Activated CD8-positive, alpha-beta memory T cell treated with anti-CD3 and anti-CD28 coated beads, Interleukin-2, amount 50 U/mL, for 1 hour (primary cell): Measurements from ENCODE around the gene FAM107B.
A peak's percentile ranks its signal among the peaks of the same experiment; 100 is the strongest.
"Not testable (repeated sequence)": the region's sequence is repeated elsewhere in the genome, so short reads cannot be mapped to it uniquely, and the experiment has no call there.

ENCODE experiments used
- DNase-seq: peaks from one replicate; pipeline ENCODE4 v3.0.0-alpha.2; 2020; ENCODE audit errors: extremely low read depth

Gene FAM107B

DNA sequence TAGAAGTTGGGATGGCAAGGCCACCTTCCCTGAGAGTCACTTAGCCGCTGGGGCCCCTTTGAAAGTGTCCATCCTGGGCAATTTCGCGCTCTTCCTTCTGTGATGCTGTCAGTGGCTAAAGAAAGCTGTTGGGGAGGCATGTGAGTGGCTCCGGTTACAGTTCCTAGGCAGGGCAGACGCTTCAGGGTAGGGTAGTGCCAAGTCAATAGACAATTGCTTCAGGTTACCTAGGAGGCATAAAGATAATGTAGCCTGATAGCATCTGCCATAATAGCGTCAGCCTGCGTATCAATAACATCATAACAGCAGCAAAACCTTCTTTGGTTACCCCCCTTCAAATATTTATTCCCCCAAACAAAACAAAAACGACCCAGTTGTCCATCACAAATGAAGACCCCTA is at the start of gene FAM107B:
FAM107B (minus strand) TSS at position 101 of the 400 bp plus-strand sequence. CDS start 234 bp downstream, outside the sequence.
- no peak for DNase-seq

DNA sequence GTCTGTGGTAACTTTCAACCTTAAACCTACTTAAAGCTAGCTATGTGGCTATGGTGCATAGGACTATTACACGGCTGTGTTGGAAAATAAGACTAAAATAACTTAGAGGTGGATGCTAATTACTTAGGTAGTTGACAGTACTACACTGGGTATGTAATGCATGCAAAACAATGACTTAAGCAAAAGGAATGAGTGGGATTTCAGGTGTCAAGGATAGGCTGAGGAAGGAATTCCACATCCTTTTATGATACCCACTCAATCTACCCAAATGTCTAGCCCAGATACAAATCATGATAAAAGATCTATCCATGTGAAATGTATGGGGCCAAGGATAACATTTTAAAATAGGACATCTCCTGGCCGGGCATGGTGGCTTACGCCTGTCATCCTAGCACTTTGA is 49.3 kb upstream of the FAM107B start:
- no peak for DNase-seq

- peak; percentile 11 for DNase-seq
Observed at GRCh38 chr10:14822879-14823755, 48.4 kb upstream of the FAM107B start.

DNA sequence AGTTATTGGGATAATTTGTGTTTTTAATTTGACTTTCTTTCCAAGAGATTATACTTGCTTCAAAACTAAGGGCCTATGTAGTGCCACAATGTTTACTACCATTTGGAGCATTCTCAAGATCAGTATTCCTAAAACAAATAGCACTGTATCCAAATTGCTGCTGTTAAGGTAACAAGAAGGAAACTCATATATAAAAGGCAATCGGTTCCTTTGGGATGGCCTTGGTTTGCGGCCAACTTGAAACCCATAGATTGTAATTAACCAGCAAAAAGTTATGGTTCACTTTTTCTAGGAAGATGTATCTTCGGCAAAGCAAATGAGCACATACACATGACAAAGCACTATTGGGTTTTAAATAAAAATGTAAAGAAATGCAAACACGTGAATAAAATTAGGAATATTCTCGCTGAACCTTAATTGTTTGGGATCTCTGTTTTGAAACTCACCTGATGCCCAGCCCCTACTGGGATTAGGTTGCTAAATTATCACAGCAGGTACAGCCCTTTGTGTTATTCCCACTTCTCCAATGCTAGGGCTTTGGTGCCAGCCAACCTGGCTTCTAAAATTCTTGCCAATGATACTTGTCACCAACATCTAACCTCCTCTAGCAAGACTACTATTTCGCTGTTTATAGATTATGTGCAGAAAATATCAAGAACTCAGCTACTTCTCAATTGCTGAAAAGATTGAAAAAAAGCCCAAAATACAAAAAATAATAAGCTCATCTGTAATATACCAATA is 47.1 kb upstream of the FAM107B start:
- DNase-seq = no peak

DNA sequence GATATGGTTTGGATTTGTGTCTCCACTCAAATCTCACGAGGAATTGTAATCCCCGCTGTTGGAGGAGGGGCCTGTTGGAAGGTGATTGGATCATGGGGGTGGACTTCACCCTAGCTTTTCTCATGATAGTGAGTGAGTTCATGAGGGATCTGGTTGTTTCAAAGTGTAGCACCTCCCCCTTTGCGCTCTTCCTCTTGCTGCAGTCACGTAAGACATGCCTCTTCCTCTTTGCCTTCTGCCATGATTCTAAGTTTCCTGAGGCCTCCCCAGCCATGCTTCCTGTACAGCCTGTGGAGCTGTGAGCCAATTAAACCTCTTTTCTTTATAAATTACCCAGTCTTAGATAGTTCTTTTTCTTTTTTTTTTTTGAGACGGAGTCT is 46.1 kb upstream of the FAM107B start:
- no peak for DNase-seq

DNA sequence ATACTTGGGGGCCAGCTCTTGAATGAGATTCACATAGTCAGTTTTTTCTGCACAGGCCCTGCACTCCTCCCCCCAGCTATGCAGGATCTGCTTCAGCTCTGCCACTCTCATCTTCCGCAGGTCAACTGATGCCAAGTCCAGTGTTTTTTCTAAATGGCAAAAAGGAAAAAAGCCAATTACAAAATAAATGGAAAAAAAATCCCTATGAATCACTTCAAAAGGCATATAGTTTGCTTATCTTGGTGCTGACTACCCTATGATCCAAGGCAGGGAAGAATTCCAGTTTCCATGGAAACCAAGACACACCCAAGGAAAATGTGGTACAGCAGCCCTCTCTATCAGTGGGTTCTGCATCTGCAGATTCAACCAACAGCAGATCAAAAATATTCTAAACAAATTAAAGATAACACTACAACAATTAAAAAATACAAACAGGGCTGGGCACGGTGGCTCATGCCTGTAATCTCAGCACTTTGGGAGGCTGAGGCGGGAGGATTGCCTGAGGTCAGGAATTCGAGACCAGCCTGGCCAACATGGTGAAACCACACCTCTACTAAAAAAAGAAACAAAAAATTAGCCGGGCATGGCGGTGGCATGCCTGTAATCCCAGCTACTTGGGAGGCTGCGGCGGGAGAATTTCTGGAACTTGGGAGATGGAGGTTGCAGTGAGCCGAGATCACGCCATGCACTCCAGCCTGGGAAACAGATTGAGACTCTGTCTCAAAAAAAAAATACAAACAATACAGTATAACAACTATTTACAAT is 45.5 kb upstream of the FAM107B start:
- no peak for DNase-seq

- DNase-seq = not testable (repeated sequence)
Observed at GRCh38 chr10:14816717-14817116, 42.0 kb upstream of the FAM107B start.

DNA sequence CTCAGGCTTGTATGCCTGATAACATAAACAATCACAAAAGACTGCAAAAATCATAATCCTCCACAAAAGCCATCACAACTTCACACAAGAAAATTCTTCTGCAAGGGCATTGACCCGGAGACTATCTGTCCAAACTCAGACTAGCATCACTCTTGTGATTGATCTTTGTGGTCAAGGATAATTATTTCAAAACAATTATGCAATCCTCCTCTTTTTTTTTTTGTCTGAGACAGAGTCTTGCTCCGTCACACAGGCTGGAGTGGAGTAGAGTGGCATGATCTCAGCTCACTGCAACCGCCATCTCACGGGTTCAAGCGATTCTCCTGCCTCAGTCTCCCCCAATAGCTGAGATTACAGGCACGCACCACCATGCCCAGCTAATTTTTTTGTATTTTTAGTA is 41.0 kb upstream of the FAM107B start:
- no peak for DNase-seq

DNA sequence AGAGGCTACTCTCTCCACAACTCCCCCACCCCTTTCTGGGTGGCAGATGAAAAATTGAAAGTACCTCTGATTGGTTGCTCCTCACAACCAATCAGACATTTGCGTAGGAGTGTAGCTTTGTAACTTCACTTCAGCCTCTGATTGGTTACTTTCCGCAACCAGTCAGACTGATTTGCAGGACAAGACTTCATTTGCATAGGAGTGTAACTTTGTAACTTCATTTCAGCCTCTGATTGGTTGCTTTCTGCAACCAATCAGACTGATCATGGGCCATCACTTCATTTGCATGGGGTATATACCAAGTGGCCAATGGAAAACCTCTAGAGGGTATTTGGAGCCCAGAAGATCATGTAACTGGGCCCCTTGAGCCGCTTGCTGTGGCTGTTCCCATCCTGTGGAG is 37.6 kb upstream of the FAM107B start:
- DNase-seq = no peak

GRCh38 chr10:14810969-14811953 is 36.6 kb upstream of the FAM107B start:
- no peak for DNase-seq

GRCh38 chr10:14806318-14806717 is 31.6 kb upstream of the FAM107B start:
- DNase-seq = no peak

DNA sequence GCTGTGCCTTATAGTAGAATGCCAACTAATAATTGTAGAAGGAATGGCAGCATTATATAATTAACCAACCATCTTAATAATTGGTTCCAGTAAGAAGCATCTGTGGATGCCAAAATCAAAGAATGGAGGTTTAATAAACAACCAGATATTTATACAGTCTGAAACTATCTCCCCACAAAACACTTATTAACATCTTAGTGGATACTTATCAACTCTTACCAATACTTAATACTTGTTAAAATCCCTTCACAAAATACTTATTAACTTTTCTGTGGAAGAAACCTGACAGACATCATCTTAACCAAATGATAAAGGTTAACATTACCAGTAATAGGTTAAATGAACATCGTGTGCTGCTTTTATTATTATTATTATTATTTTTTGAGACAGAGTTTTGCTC is 29.1 kb upstream of the FAM107B start:
- no peak for DNase-seq

DNA sequence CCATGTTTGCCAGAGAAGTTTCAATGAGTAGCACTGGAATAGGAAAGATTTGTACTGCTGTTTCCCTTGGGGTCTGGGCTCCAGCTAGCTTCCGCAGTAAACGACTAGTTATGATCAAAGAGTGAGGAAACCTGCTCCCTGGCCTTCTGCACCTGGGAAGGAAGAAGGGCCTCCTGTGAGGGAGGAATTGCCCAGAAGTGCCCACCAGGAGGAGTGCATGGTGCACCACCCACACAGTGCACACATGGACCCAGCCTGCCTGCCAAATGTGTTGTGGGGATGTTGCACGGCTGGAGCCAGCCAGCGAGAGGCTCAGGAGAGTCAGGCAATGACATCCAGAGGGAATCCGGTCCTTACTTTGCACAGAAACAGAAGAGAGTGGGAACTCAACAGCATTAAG is 27.0 kb upstream of the FAM107B start:
- DNase-seq = no peak

DNA sequence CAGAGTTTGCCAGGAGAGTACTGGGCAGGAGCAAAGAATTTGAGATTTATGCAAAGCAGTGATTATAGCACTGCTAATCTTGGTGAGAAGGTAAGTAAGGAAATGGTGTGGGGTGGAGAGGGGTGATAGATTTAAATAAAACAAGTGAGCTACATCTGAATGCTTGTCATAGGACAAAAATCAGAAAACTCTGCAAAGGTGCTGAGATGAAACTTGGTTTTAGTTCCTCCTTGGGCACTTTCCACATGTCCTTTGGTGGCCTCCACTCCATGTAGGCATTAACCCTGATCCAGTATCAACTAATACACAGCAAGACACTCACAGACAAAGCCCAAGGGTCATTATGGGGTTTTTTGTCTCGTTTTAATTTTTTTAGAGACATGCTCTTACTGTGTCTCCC is 25.7 kb upstream of the FAM107B start:
- no peak for DNase-seq

DNA sequence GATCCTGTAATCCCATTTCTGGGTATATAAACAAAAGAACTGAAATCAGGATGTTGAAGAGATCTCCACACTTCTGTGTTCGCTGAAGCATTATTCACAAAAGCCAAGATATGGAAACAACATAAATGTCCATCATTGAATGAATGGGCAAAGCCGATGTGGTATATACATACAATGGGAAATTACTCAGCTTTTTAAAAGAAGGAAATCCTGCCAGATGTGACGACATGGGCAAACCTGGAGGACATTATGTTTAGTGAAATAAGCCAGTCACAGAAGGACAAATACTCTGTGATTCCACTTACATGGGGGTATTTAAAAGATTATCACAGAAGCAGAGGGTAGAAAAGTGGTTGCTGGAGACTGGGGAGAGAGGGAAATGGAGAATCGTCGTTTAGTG is 23.9 kb upstream of the FAM107B start:
- no peak for DNase-seq

GRCh38 chr10:14787938-14788337 is 13.2 kb upstream of the FAM107B start:
- no peak for DNase-seq

DNA sequence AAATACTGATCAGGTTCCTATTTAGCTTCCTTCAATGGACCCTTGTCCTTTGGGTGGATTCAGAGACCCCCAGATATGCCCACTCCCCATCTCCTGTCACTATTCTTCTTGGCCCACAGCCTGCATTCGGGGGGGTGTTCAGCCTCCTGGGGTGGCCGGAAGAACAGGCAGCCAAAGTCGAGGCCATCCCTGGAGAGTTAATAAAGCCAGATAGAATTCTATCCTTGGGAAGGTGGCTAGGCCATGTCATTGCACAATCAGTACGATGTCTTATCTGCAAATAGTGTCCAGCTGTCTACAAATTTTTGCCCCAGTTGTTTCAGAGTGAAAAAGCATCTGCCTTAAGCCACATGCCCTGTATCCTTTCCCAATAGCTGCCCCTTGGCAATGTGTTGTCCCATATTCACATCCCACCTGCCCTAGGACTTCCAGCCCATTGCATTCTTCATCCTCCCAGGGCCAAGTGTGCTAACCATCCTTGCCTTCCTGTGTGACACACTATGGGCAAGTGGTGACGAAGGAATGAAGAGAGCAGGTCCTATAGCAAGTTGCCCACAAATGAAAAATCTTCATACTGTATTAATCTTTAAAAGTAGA is 9.9 kb upstream of the FAM107B start:
- DNase-seq = no peak

DNA sequence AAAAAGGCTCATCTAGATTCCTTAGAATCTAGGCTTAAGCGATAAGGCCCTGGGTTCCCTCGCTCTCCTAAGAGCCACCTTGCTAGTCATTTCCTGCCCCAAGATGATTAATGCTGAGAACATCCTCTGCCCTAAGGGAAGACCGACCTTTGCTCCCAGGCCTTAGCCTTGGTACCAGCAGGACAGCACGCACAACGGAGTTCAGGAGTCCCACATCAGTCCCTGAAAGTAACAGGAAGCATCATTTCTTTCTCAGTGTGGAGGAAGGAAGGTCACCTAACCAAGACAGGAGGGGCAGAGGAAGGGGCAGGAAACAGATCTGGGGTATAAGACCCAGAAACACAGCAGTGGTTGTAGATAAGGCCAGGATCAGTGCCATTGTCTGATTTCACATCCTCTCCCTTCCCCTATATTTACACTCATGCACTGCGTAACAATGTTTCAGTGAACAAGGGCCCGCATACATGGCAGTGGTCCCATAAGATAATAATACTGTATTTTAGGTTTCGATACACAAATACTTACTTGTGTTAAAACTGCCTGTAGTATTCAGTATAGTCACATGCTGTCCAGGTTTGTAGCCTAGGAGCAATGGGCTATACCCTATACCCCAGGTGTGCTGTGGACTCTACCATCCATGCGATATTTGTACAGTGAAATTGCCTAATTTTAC is 8.1 kb upstream of the FAM107B start:
- no peak for DNase-seq

DNA sequence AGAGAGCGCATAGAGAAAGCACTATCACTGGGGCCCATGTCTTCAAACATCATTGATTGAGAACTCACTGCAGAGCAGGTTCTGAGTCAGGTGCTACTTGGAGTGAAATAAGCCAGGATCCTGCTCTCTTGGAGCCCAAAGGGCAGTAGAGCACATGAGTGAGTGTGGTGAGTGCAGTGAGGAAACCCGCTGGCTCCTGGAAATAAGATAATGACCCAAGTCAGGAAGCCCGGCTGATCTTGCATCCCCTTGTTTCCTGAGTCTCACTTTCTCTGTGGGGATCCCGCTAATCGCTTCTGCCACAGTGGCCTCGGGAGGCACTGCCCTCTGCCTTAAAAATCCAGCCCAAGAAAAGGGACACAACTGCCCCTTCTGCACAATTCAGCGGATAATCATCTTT is 7.1 kb upstream of the FAM107B start:
- no peak for DNase-seq

- no peak for DNase-seq
Observed at GRCh38 chr10:14779001-14779651, 4.4 kb upstream of the FAM107B start.
